ENCODE data around the gene TNFRSF12A. TPM values are rescaled to one million over a fixed set of nuclear protein-coding genes. Genes with fewer than 3 reads are reported as not detected.

TNFRSF12A gene
- total and polyA plus RNA-seq, 7 donors: 69.5 to 889 (median 164) TPM

DNA sequence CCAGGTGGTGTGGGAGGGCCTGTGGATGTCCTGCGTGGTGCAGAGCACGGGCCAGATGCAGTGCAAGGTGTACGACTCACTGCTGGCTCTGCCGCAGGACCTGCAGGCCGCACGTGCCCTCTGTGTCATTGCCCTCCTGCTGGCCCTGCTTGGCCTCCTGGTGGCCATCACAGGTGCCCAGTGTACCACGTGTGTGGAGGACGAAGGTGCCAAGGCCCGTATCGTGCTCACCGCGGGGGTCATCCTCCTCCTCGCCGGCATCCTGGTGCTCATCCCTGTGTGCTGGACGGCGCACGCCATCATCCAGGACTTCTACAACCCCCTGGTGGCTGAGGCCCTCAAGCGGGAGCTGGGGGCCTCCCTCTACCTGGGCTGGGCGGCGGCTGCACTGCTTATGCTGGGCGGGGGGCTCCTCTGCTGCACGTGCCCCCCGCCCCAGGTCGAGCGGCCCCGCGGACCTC, 6.6 kb upstream of the TNFRSF12A start:
- peaks cover 0 to 51% (median 17%) of the 10 kb centered on the region in 3 donors for H3K27me3 ChIP-seq (ENCODE audit: insufficient read depth in 3 of 3, low read length in 2 of 3)
- peaks cover 5% of the 10 kb centered on the region for H3K4me1 ChIP-seq
- DNase-seq (no peak), ATAC-seq (no peak)
- intact Hi-C loops (cut with DNase I): no loop called here
- H3K36me3 ChIP-seq (ENCODE audit: insufficient read depth in 1 of 2, low read depth in 1 of 2): no peaks in the 10 kb centered on the region
- TF ChIP-seq CTCF (IDR thresholded peaks at IDR 0.05): no peak
- H3K4me3 ChIP-seq: no peak overlapping the region
- H3K9me3 ChIP-seq: no peaks in the 10 kb centered on the region
- H3K27ac ChIP-seq: no peak overlapping the region
- WGBS, 3 donors: 39 to 43% (median 40%) methylated on average over 23 to 27 of the region's 27 CpGs

DNA sequence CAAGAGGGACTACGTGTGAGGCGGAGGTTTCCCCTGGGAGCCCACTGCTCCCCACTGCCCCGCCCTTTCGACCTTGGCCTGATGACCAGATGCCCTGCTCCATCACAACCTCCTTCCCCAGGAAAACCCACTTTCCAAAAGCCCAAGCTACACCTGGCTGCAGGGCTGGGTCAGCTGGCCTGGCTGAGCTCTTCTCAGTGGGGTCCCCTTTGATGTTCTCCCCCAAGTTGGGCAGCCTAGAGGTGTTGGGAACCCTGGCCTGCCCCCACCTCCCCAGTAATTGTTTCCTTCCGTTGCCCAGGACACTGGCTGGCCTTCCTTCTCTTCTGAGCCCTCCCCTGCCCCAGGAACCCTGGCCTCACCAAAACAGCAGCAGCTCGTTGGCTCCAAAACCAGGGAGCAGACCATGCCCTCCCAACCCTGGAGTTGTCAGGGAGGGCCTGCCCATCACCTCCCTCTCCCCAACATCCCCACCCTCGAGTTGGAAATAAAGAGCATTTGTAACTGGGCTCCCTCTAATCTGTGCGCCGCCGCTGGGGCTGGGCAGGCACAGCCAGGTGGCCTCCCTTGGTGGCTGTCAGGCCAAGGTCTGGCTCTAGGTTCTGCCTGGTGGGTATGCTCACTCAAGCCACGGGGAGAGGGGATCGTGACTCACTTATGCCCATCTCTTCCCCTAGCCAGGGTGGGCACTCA, 6.0 kb upstream of the TNFRSF12A start:
- WGBS, 3 donors: 45 to 53% (median 50%) methylated on average over 12 of the region's 12 CpGs
- ATAC-seq: no peak
- Histone ChIP-seq H3K4me1 (peaks cover 5% of the 10 kb centered on the region), H3K9me3 (no peaks in the 10 kb centered on the region), H3K27me3 (ENCODE audit: insufficient read depth in 3 of 3, low read length in 2 of 3) (peaks cover 0 to 55% (median 17%) of the 10 kb centered on the region in 3 donors), H3K4me3 (no peak overlapping the region), H3K36me3 (ENCODE audit: insufficient read depth in 1 of 2, low read depth in 1 of 2) (no peaks in the 10 kb centered on the region), H3K27ac (no peak overlapping the region)
- no peak for DNase-seq
- intact Hi-C loops (cut with DNase I): no loop called here
- TF ChIP-seq CTCF (IDR thresholded peaks at IDR 0.05): no peak

GRCh38 chr16:3014971-3015370, 5.2 kb upstream of the TNFRSF12A start:
- ATAC-seq: no peak
- DNase-seq: no peak
- Histone ChIP-seq H3K27me3 (ENCODE audit: insufficient read depth in 3 of 3, low read length in 2 of 3) (peaks cover 0 to 55% (median 17%) of the 10 kb centered on the region in 3 donors), H3K27ac (no peak overlapping the region), H3K36me3 (ENCODE audit: insufficient read depth in 1 of 2, low read depth in 1 of 2) (no peaks in the 10 kb centered on the region), H3K4me1 (peaks cover 11% of the 10 kb centered on the region), H3K4me3 (no peak overlapping the region), H3K9me3 (no peaks in the 10 kb centered on the region)
- no peak for TF ChIP-seq CTCF (IDR thresholded peaks at IDR 0.05)
- intact Hi-C loops (cut with DNase I): no loop called here
- WGBS, 3 donors: 83 to 89% (median 85%) methylated on average over 6 of the region's 6 CpGs

DNA sequence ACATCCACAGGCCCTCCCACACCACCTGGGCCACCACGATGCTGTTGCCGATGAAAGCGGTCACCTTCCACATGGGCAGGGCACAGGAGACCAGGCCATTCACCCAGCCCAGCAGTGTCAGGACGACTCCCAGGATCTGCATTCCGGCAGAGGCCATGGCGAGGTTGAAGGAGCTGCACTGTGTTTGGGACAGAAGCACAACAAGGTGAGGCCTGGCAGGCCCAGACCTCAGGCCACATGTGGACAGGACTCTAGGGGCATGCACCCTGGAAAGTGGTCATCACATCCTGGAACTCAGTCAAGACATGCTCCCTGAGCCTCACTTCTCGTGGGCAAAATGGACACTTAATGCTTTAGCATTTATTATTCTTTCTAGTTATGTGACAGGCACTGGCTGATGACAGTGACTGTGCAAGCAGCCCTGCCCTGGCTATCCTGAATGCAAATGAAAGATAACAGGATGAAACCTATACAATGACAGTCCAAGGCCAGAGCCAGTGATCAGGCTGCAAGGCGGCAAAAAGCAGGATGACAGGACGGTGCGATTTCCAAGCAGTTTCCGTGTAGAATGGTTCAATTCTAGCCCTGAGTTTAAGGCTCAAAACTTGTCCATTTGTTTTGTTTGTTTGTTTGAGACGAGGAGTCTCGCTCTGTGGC, 4.2 kb upstream of the TNFRSF12A start:
- H3K4me1 ChIP-seq: peaks cover 11% of the 10 kb centered on the region
- H3K27me3 ChIP-seq (ENCODE audit: insufficient read depth in 3 of 3, low read length in 2 of 3): peaks cover 0 to 49% (median 14%) of the 10 kb centered on the region in 3 donors
- intact Hi-C loops (cut with DNase I): no loop called here
- no peak overlapping the region for H3K27ac ChIP-seq
- H3K4me3 ChIP-seq: no peak overlapping the region
- 82 to 89% (median 86%) methylated on average over 13 of the region's 13 CpGs for WGBS, 3 donors
- H3K9me3 ChIP-seq: no peaks in the 10 kb centered on the region
- ATAC-seq: no peak
- H3K36me3 ChIP-seq (ENCODE audit: insufficient read depth in 1 of 2, low read depth in 1 of 2): no peaks in the 10 kb centered on the region
- DNase-seq: no peak
- TF ChIP-seq CTCF (IDR thresholded peaks at IDR 0.05): no peak

Measured in psoas muscle (tissue), 8 donors.